ENCODE measurements around the gene GMDS.

Gene GMDS

GRCh38 chr6:1834646-1835516 is 410.5 kb downstream of the GMDS start:
- H3K4me3 ChIP-seq (replicated peaks in 1 of 2; ENCODE audit: low read depth in 2 of 2, low read length in 2 of 2), result no peak overlapping the region
- TF ChIP-seq, protein P1, sequence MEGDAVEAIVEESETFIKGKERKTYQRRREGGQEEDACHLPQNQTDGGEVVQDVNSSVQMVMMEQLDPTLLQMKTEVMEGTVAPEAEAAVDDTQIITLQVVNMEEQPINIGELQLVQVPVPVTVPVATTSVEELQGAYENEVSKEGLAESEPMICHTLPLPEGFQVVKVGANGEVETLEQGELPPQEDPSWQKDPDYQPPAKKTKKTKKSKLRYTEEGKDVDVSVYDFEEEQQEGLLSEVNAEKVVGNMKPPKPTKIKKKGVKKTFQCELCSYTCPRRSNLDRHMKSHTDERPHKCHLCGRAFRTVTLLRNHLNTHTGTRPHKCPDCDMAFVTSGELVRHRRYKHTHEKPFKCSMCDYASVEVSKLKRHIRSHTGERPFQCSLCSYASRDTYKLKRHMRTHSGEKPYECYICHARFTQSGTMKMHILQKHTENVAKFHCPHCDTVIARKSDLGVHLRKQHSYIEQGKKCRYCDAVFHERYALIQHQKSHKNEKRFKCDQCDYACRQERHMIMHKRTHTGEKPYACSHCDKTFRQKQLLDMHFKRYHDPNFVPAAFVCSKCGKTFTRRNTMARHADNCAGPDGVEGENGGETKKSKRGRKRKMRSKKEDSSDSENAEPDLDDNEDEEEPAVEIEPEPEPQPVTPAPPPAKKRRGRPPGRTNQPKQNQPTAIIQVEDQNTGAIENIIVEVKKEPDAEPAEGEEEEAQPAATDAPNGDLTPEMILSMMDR (IDR thresholded peaks at IDR 0.05; ENCODE audit: low read depth, low read length), result no peak

GRCh38 chr6:1834207-1834606 is 411.2 kb downstream of the GMDS start:
- no peak for DNase-seq (ENCODE audit: low read depth in 2 of 2)
- TF ChIP-seq, protein P1 (IDR thresholded peaks at IDR 0.05; ENCODE audit: low read depth, low read length), result no peak

More at GRCh38 chr6:1834646-1835516, 410.5 kb downstream of the GMDS start:
- no peak for DNase-seq (ENCODE audit: low read depth in 2 of 2)

GRCh38 chr6:1832844-1833787 is 412.3 kb downstream of the GMDS start:
- peak; percentile 46 to 63 for DNase-seq (ENCODE audit: low read depth in 2 of 2)
- no peak overlapping the region for H3K4me3 ChIP-seq (replicated peaks in 1 of 2; ENCODE audit: low read depth in 2 of 2, low read length in 2 of 2)
- TF ChIP-seq, protein P1 (IDR thresholded peaks at IDR 0.05; ENCODE audit: low read depth, low read length), result no peak

More at GRCh38 chr6:1834207-1834606, 411.2 kb downstream of the GMDS start:
- no peak overlapping the region for H3K4me3 ChIP-seq (replicated peaks in 1 of 2; ENCODE audit: low read depth in 2 of 2, low read length in 2 of 2)

- H3K4me3 ChIP-seq (replicated peaks in 1 of 2; ENCODE audit: low read depth in 2 of 2, low read length in 2 of 2), result no peak overlapping the region
- DNase-seq (ENCODE audit: low read depth in 2 of 2), result no peak
- TF ChIP-seq, protein P1 (IDR thresholded peaks at IDR 0.05; ENCODE audit: low read depth, low read length), result no peak
These were observed 413.0 kb downstream of the GMDS start for GRCh38 chr6:1832358-1832757.

GRCh38 chr6:1827984-1828793 is 417.2 kb downstream of the GMDS start:
- H3K4me3 ChIP-seq (replicated peaks in 1 of 2; ENCODE audit: low read depth in 2 of 2, low read length in 2 of 2), result no peak overlapping the region
- no peak for DNase-seq (ENCODE audit: low read depth in 2 of 2)
- TF ChIP-seq, protein P1 (IDR thresholded peaks at IDR 0.05; ENCODE audit: low read depth, low read length), result no peak

DNA sequence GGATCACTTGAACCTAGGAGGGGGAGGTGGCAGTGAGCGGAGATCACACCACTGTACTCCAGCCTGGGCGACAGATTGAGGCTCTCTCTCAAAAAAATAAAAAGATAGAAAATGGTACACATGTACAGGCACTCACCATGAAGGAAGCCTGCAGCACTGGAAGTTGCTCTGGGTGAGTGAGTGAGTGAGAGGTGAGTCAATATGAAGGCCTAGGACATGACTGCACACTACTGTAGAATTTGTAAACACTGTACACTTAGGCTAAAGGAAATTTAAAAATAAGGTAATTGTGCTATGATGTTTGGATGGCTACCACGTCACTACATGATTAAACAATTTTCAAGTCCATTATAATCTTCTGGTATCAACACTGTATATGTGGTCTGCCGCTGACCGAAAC is 419.5 kb downstream of the GMDS start:
- no peak for DNase-seq (ENCODE audit: low read depth in 2 of 2)
- no peak overlapping the region for H3K4me3 ChIP-seq (replicated peaks in 1 of 2; ENCODE audit: low read depth in 2 of 2, low read length in 2 of 2)
- TF ChIP-seq, protein P1 (IDR thresholded peaks at IDR 0.05; ENCODE audit: low read depth, low read length), result no peak
